ENCODE results near the gene PDE1A. TPM values are rescaled to one million over a fixed set of nuclear protein-coding genes. Genes with fewer than 3 reads are reported as not detected.
"Not testable (repeated sequence)": the region's sequence is repeated elsewhere in the genome, so short reads cannot be mapped to it uniquely, and the experiment has no call there.

The PDE1A gene
- total RNA-seq, 1 experiment from 2014 or later: not detected

- TF ChIP-seq CTCF (IDR thresholded peaks at IDR 0.05; ENCODE audit: insufficient read depth in 1 of 2, low read depth in 1 of 2, low read length in 1 of 2, severe bottlenecking in 1 of 2, unreplicated experiment in 1 of 2): no peak
- Mint-ChIP-seq H3K9me3 (ENCODE audit: unreplicated experiment) (no peaks in the 10 kb centered on the region), H3K27me3 (ENCODE audit: insufficient read depth, unreplicated experiment) (no peaks in the 10 kb centered on the region), H3K4me3 (ENCODE audit: unreplicated experiment) (no peak overlapping the region), H3K36me3 (ENCODE audit: insufficient read depth, unreplicated experiment) (no peaks in the 10 kb centered on the region), H3K27ac (ENCODE audit: unreplicated experiment) (no peak overlapping the region), H3K4me1 (ENCODE audit: low read depth, unreplicated experiment) (no peaks in the 10 kb centered on the region)
- no TSS peak for BruUV-seq (replicated peaks)
- DNase-seq: no peak
- no peaks in the 10 kb centered on the region for H3K4me1 ChIP-seq
- H3K4me3 ChIP-seq (ENCODE audit: low read depth, low read length): no peak overlapping the region
- ChIA-PET CTCF (no interaction called here), POLR2A (interaction anchor here (0.7 kb wide), 1 partner anchor 9 kb away, joined by 5 read pairs; no protein-coding TSS in a partner anchor)
- H3K27me3 ChIP-seq (replicated peaks; ENCODE audit: control insufficient read depth, insufficient read depth, low read length): no peaks in the 10 kb centered on the region
- intact Hi-C loops (cut with micrococcal nuclease; ENCODE audit: unreplicated experiment): no loop called here
- no peaks in the 10 kb centered on the region for H3K36me3 ChIP-seq (ENCODE audit: control insufficient read depth, insufficient read depth, low read length)
- no peaks in the 10 kb centered on the region for H3K9me3 ChIP-seq
These were observed 33.5 kb downstream of the PDE1A start for GRCh38 chr2:182393270-182393760.

GRCh38 chr2:182391443-182391842 is 35.4 kb downstream of the PDE1A start:
- ChIA-PET CTCF (no interaction called here), POLR2A (no interaction called here)
- intact Hi-C loops (cut with micrococcal nuclease; ENCODE audit: unreplicated experiment): no loop called here
- Histone ChIP-seq H3K4me3 (ENCODE audit: low read depth, low read length) (no peak overlapping the region), H3K36me3 (ENCODE audit: control insufficient read depth, insufficient read depth, low read length) (no peaks in the 10 kb centered on the region), H3K9me3 (0 out of 2 replicates have a peak, but pooled peaks cover 2% of the 10 kb centered on the region), H3K27me3 (replicated peaks; ENCODE audit: control insufficient read depth, insufficient read depth, low read length) (no peaks in the 10 kb centered on the region), H3K4me1 (no peaks in the 10 kb centered on the region)
- no TSS peak for BruUV-seq (replicated peaks)
- no peak overlapping the region for H3K4me3 Mint-ChIP-seq (ENCODE audit: unreplicated experiment)
- H3K27ac Mint-ChIP-seq (ENCODE audit: unreplicated experiment): no peak overlapping the region
- DNase-seq: no peak
- no peaks in the 10 kb centered on the region for H3K27me3 Mint-ChIP-seq (ENCODE audit: insufficient read depth, unreplicated experiment)
- H3K4me1 Mint-ChIP-seq (ENCODE audit: low read depth, unreplicated experiment): no peaks in the 10 kb centered on the region
- peaks cover 16% of the 10 kb centered on the region for H3K9me3 Mint-ChIP-seq (ENCODE audit: unreplicated experiment)
- no peaks in the 10 kb centered on the region for H3K36me3 Mint-ChIP-seq (ENCODE audit: insufficient read depth, unreplicated experiment)
- TF ChIP-seq CTCF (IDR thresholded peaks at IDR 0.05; ENCODE audit: insufficient read depth in 1 of 2, low read depth in 1 of 2, low read length in 1 of 2, severe bottlenecking in 1 of 2, unreplicated experiment in 1 of 2): no peak

DNA sequence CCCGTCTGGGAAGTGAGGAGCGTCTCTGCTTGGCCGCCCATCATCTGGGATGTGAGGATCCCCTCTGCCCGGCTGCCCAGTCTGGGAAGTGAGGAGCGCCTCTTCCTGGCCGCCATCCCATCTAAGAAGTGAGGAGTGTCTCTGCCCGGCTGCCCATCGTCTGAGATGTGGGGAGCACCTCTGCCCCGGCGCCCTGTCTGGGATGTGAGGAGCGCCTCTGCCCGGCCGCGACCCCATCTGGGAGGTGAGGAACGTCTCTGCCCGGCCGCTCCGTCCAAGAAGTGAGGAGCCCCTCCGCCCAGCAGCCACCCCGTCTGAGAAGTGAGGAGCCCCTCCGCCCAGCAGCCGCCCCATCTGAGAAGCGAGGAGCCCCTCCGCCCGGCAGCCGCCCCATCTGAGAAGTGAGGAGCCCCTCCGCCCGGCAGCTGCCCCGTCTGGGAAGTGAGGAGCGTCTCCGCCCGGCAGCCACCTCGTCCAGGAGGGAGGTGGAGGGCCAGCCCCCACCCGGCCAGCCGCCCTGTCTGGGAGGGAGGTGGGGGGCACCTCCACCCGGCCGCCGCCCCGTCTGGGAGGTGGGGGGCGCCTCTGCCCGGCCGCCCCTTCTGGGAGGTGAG is 40.5 kb downstream of the PDE1A start:
- H3K27me3 ChIP-seq (replicated peaks; ENCODE audit: control insufficient read depth, insufficient read depth, low read length); POLR2A ChIA-PET; BruUV-seq (replicated peaks); CTCF ChIA-PET; H3K36me3 Mint-ChIP-seq (ENCODE audit: insufficient read depth, unreplicated experiment); H3K4me1 Mint-ChIP-seq (ENCODE audit: low read depth, unreplicated experiment); H3K4me3 Mint-ChIP-seq (ENCODE audit: unreplicated experiment); H3K36me3 ChIP-seq (ENCODE audit: control insufficient read depth, insufficient read depth, low read length); DNase-seq; H3K4me1 ChIP-seq; H3K4me3 ChIP-seq (ENCODE audit: low read depth, low read length); H3K27me3 Mint-ChIP-seq (ENCODE audit: insufficient read depth, unreplicated experiment); H3K9me3 ChIP-seq; H3K27ac Mint-ChIP-seq (ENCODE audit: unreplicated experiment): not testable (repeated sequence)
- H3K9me3 Mint-ChIP-seq (ENCODE audit: unreplicated experiment): peaks cover 28% of the 10 kb centered on the region
- intact Hi-C loops (cut with micrococcal nuclease; ENCODE audit: unreplicated experiment): loop anchor here (10.0 kb wide), 1 partner anchor 258 kb away; no protein-coding TSS in a partner anchor
